Breast epithelium (tissue), 4 donors: Measurements from ENCODE around the gene SKIC8. TPM values are rescaled to one million over a fixed set of nuclear protein-coding genes. Genes with fewer than 3 reads are reported as not detected.

ENCODE experiments used
- DNase-seq, 2 donors: peaks; one replicate each; pipeline ENCODE4 v3.0.0-alpha.2; 2019; ENCODE audit warnings: low spot score in 2 of 2
- H3K27ac ChIP-seq, 2 donors: fragments of 200-600 bp; sonication (generic) in 1 of 2; one replicate each; pipeline ENCODE4 v1.5.1; 2016 to 2019; ENCODE audit warnings: mild to moderate bottlenecking in 1 of 2
- H3K27me3 ChIP-seq, 2 donors: fragments of 200-600 bp; sonication (generic) in 1 of 2; one replicate each; pipeline versions ENCODE4 v1.5.1 to v1.6.0; 2017 to 2019; ENCODE audit warnings: control low read depth in 1 of 2, mild to moderate bottlenecking in 1 of 2
- H3K36me3 ChIP-seq: fragments of 200-600 bp; one replicate; pipeline ENCODE4 v1.5.1; 2019
- H3K4me1 ChIP-seq, 2 donors: fragments of 200-600 bp; sonication (generic); one replicate each; pipeline ENCODE4 v1.5.1; 2016 to 2019; ENCODE audit warnings: control low read depth in 1 of 2
- H3K4me3 ChIP-seq, 3 donors: fragments of 200-600 bp; sonication (generic); 1 replicate in 2 of 3; 2 replicates in 1 of 3; pipeline ENCODE4 v1.5.1; 2016 to 2019; ENCODE audit warnings: mild to moderate bottlenecking in 3 of 3, moderate library complexity in 2 of 3
- H3K9me3 ChIP-seq, 2 donors: fragments of 200-600 bp; sonication (generic) in 1 of 2; one replicate each; pipeline ENCODE4 v1.5.1; 2016 to 2019; ENCODE audit warnings: control low read depth in 1 of 2
- POLR2A ChIP-seq: fragments of 450-650 bp; IDR thresholded peaks from one replicate; pipeline ENCODE4 v1.6.1; 2016; ENCODE audit warnings: antibody characterized with exemption, mild to moderate bottlenecking, moderate library complexity
- POLR2AphosphoS5 ChIP-seq, 3 donors: sonication (generic); formaldehyde crosslinking; IDR thresholded peaks; one replicate each; pipeline ENCODE4 v1.6.1; 2017; ENCODE audit warnings: antibody characterized with exemption in 3 of 3
- intact Hi-C: fragments of 100-400 bp; cut with DNase I; formaldehyde crosslinking; loops from one replicate; pipeline ENCODE4 v1.15.1; 2023; ENCODE audit warnings: low total_unique reads
- total RNA-seq, 3 donors: library from RNA; depleted of rRNA; stranded (reverse); fragments of >200 nt; gene quantifications; one replicate each; pipeline ENCODE4 v1.1.0, GENCODE V29; 2016
- TF ChIP-seq, protein P1 (sequence below), 3 donors: fragments of 450-650 bp; IDR thresholded peaks; one replicate each; pipeline ENCODE4 v1.5.1; 2016 to 2017; ENCODE audit warnings: antibody characterized with exemption in 3 of 3, mild to moderate bottlenecking in 3 of 3, moderate library complexity in 3 of 3

SKIC8 gene
- total RNA-seq, 3 donors from 2014 or later, result 63.5 to 98.8 (median 96.0) TPM

DNA sequence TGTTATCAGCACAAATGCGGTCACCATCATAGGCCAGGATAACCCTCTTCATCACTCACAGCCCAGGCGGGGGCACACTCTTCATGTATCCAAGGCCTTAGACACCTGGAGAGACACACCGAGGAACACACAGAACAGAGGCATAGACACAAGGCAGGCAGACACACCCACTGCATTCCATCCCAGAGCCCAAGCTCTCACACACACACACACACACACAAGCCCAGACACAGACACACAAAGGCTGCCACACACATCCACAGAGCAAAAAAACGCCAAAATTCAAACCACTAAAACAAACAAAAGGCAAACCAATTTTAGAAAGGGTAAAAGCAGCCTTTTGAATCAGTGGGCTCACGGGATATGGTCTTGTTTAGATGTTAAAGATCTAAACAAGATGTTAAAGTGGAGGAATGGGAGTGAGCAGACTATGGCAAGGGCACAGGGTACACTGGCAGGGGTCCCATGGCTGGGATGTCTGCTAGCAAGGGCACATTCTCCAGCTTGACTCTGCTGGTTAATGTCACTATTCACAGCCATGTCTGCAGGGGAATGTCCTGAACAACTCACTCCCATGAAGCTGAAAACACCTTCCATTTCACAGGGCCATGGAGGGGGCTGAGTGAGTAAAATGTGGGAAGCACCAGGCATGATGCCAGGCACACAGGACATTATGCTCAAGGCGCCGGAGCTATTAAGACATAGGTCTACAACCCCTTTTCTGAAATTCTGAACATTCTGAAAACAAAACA, 25.9 kb upstream of the SKIC8 start:
- no peaks in the 10 kb centered on the region for H3K4me1 ChIP-seq
- H3K9me3 ChIP-seq, result no peaks in the 10 kb centered on the region
- H3K36me3 ChIP-seq, result no peaks in the 10 kb centered on the region
- intact Hi-C loops, result no loop called here
- no peak overlapping the region for H3K4me3 ChIP-seq
- TF ChIP-seq POLR2AphosphoS5 (IDR thresholded peaks at IDR 0.05) (no peak), POLR2A (no peak)
- TF ChIP-seq, protein P1, sequence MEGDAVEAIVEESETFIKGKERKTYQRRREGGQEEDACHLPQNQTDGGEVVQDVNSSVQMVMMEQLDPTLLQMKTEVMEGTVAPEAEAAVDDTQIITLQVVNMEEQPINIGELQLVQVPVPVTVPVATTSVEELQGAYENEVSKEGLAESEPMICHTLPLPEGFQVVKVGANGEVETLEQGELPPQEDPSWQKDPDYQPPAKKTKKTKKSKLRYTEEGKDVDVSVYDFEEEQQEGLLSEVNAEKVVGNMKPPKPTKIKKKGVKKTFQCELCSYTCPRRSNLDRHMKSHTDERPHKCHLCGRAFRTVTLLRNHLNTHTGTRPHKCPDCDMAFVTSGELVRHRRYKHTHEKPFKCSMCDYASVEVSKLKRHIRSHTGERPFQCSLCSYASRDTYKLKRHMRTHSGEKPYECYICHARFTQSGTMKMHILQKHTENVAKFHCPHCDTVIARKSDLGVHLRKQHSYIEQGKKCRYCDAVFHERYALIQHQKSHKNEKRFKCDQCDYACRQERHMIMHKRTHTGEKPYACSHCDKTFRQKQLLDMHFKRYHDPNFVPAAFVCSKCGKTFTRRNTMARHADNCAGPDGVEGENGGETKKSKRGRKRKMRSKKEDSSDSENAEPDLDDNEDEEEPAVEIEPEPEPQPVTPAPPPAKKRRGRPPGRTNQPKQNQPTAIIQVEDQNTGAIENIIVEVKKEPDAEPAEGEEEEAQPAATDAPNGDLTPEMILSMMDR (IDR thresholded peaks at IDR 0.05), result no peak
- H3K27me3 ChIP-seq, result no peaks in the 10 kb centered on the region
- H3K27ac ChIP-seq, result no peak overlapping the region
- no peak for DNase-seq

DNA sequence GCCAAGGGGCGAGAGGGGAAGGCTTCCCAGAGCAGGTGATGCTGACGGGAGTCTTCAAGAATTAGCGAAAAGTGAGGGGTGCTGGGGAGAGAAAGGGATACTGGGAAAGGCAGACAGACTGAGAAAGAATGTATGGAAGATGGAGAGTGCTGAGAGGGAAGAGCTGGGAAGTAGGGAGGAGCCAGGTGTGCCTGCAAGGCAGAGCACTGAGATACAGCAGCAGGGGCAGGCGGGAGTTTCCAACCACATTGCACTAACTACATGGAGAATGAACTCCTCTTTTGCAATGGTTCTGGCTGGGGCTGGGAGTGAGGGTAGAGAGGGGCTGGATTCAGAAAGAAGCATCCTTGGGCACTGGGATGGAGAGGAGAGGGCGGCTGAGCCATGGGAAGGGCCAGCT, 24.7 kb upstream of the SKIC8 start:
- DNase-seq, result no peak
- intact Hi-C loops, result no loop called here
- no peak for TF ChIP-seq POLR2A
- TF ChIP-seq POLR2AphosphoS5 (IDR thresholded peaks at IDR 0.05), result no peak
- TF ChIP-seq, protein P1 (IDR thresholded peaks at IDR 0.05), result no peak
- H3K9me3 ChIP-seq, result no peaks in the 10 kb centered on the region
- no peaks in the 10 kb centered on the region for H3K4me1 ChIP-seq
- no peaks in the 10 kb centered on the region for H3K36me3 ChIP-seq
- H3K4me3 ChIP-seq, result no peak overlapping the region
- H3K27me3 ChIP-seq, result no peaks in the 10 kb centered on the region
- H3K27ac ChIP-seq, result no peak overlapping the region

DNA sequence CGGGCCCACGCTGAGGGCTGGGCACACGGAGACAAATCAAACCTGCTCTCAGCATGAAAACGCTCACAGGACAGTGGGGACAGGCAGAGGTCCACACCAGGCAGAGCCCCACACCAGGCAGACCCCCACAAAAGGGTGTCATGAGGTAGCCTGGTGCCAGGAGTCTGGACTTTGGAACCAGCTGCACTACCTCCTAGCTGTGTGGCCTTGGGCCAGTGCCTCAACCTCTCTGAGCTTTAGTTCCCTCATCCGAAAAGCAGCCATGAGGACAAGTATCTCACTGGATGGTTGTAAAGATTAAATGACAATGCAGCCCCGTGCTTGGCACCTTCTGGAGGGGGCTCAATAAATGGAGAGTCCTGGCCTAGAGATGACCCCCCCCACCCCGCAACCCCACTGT, 24.3 kb upstream of the SKIC8 start:
- DNase-seq, result no peak
- Histone ChIP-seq H3K4me3 (no peak overlapping the region), H3K27ac (no peak overlapping the region), H3K4me1 (no peaks in the 10 kb centered on the region), H3K36me3 (no peaks in the 10 kb centered on the region), H3K9me3 (no peaks in the 10 kb centered on the region), H3K27me3 (no peaks in the 10 kb centered on the region)
- TF ChIP-seq, protein P1 (IDR thresholded peaks at IDR 0.05), result no peak
- TF ChIP-seq POLR2AphosphoS5 (IDR thresholded peaks at IDR 0.05) (no peak), POLR2A (no peak)
- intact Hi-C loops, result no loop called here

DNA sequence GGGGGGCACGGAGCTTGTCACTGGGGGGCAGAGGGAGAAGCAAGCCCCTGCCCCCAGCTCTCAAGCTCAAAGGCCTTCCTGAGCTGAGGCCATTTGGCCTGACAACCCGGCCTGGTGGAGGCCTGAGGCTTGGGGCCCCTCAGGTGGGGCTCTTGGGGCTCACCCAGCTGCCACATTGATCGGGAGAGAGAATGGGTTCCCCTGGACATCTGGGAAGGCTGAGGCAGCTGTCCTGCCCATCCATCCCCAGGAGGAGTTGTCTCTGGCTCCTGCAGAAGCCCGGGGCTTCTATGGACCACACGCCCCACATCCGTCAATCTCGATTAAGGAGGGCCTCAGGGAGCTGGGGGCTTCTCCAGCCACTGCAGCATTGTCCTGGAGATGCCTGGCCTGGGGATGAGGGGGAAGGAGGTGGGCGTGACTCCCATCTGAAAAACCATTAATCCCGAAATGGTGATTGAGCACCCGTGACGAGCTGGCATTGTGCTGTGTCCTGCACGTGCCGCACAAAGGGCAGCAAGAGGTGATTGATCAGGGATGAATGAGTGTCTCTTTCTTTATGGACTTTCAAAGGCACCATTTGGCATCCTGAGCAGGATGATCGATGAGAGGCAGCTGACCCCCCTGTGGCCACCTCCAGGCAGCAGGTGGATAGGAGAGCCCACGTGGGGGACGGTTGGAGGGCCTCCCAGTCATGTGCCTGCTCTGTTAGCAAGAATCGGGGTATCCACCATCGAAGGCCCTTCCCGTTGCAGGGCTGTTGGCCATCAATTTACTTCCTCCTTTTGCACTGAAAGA, 23.5 kb upstream of the SKIC8 start:
- H3K36me3 ChIP-seq, result no peaks in the 10 kb centered on the region
- intact Hi-C loops, result no loop called here
- no peaks in the 10 kb centered on the region for H3K27me3 ChIP-seq
- DNase-seq, result no peak
- H3K4me1 ChIP-seq, result no peaks in the 10 kb centered on the region
- TF ChIP-seq POLR2AphosphoS5 (IDR thresholded peaks at IDR 0.05), result no peak
- TF ChIP-seq, protein P1 (IDR thresholded peaks at IDR 0.05), result no peak
- TF ChIP-seq POLR2A, result no peak
- H3K9me3 ChIP-seq, result no peaks in the 10 kb centered on the region
- H3K4me3 ChIP-seq, result no peak overlapping the region
- no peak overlapping the region for H3K27ac ChIP-seq

DNA sequence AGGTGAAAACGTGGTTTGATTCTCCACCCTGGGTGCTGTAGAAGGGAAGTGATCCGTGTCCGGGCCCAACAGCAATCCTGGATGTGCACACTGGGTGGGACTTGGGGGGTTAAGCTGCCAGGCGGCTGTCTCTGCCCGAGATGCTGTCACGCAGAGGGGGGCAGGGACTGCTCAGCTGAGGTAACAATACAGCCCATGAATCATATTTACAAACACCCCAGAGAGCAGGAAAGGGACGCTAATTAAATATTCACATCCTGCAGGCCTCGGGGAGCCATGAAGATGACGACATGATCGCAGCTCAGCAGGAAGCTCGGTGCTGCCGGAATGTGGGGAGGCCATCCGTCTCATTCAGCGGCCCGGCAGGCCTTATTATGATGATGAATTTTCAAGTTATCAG, 22.8 kb upstream of the SKIC8 start:
- no peaks in the 10 kb centered on the region for H3K36me3 ChIP-seq
- no peaks in the 10 kb centered on the region for H3K27me3 ChIP-seq
- H3K4me3 ChIP-seq, result no peak overlapping the region
- H3K4me1 ChIP-seq, result no peaks in the 10 kb centered on the region
- no peak for DNase-seq
- TF ChIP-seq POLR2AphosphoS5 (IDR thresholded peaks at IDR 0.05) (no peak), POLR2A (no peak)
- TF ChIP-seq, protein P1 (IDR thresholded peaks at IDR 0.05), result no peak
- intact Hi-C loops, result no loop called here
- H3K9me3 ChIP-seq, result no peaks in the 10 kb centered on the region
- H3K27ac ChIP-seq, result no peak overlapping the region
